Prostate gland (tissue), 2 donors: ENCODE measurements around the gene TMEM19. TPM values are rescaled to one million over a fixed set of nuclear protein-coding genes. Genes with fewer than 3 reads are reported as not detected.

Source experiments
- DNase-seq: peaks from one replicate; pipeline ENCODE4 v3.0.0-alpha.2; 2019; ENCODE audit warnings: low spot score
- H3K27ac ChIP-seq, 2 donors: fragments of 200-600 bp; sonication (generic); 2 replicates each; pipeline ENCODE4 v1.5.1; 2017 to 2019
- H3K27me3 ChIP-seq: fragments of 200-600 bp; sonication (generic); replicated peaks from 2 replicates; pipeline ENCODE4 v1.5.1; 2019; ENCODE audit not compliant: insufficient read depth
- H3K36me3 ChIP-seq, 2 donors: fragments of 200-600 bp; sonication (generic); 1 replicate in 1 of 2; 2 replicates in 1 of 2; pipeline versions ENCODE4 v1.5.1 to v1.8.1; 2017 to 2019
- H3K4me1 ChIP-seq: fragments of 200-600 bp; sonication (generic); replicated peaks from 2 replicates; pipeline ENCODE4 v1.5.1; 2019
- H3K4me3 ChIP-seq, 2 donors: fragments of 200-600 bp; sonication (generic); 2 replicates each; pipeline ENCODE4 v1.5.1; 2017 to 2019
- H3K9me3 ChIP-seq: fragments of 200-600 bp; sonication (generic); 2 replicates; pipeline ENCODE4 v1.5.1; 2017
- POLR2A ChIP-seq: fragments of 450-650 bp; IDR thresholded peaks from one replicate; pipeline ENCODE4 v1.6.1; 2016; ENCODE audit warnings: antibody characterized with exemption, mild to moderate bottlenecking
- POLR2AphosphoS5 ChIP-seq: sonication (generic); formaldehyde crosslinking; IDR thresholded peaks from one replicate; pipeline ENCODE4 v1.6.1; 2017; ENCODE audit warnings: antibody characterized with exemption
- WGBS: methylation state at CpG from one replicate; pipeline ENCODE4 v1.1.5; 2018; 5-methylcytosine and 5-hydroxymethylcytosine counted together
- intact Hi-C: fragments of 100-400 bp; cut with DNase I; formaldehyde crosslinking; loops from one replicate; pipeline ENCODE4 v1.14.2; 2022
- total RNA-seq, 2 donors: library from RNA; depleted of rRNA; stranded (reverse); fragments of >200 nt; gene quantifications; one replicate each; pipeline ENCODE4 v1.1.0, GENCODE V29; 2016
- TF ChIP-seq, protein P1 (sequence below), 4 experiments: fragments of 200-600 bp in 2 of 4; fragments of 450-650 bp in 2 of 4; sonication (generic) in 2 of 4; IDR thresholded peaks; 1 replicate in 3 of 4; 2 replicates in 1 of 4; pipeline ENCODE4 v1.5.1; 2016 to 2019; ENCODE audit warnings: antibody characterized with exemption in 4 of 4, mild to moderate bottlenecking in 2 of 4, moderate library complexity in 2 of 4

Gene TMEM19
- 10 to 100 TPM; 21.1 to 39.0 TPM for total RNA-seq

DNA sequence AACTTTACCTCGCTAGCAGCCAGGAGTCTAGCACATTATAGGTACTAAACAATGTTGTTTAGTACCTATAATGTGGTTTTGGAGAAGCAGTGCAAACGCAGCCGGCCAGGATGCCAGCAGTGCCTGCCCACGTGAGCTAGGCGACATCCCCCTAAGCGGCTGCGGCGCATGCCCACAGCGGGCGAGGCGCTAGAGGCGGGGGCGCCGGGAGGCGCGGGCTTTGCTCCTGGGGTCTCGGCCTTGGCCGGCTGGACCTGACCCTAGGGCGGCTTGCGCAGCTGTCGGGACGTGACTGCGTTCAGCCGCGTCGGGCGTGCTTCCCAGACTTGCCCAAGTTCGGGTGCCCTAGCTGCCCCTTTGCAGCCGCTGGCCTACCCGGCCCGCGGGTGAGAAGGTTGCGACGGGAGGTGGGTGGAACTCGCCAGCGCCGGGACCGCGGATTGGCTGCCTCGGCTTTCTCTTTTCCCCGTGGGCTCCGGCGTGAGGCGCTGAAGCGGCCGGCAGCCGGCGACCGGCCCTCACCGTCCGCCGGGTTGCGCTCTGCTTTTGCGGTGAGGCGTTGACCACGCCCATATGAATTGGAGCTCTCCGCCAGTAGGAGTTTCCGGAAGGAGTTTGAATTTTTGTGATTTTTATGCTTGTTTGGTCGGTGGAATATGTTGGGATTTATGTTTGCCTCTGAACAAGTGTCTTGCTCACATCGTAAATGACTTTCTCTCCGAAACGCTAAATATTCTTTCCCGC, at the start of gene TMEM19:
Gene TMEM19 (plus strand): TSS at position 169 of the 744 bp plus-strand sequence. CDS start 599 bp downstream, outside the sequence.
- intact Hi-C loops = loop anchor here (1.0 to 5.0 kb wide), 2 partner anchors 22 to 66 kb away; partner anchors contain the start of genes RAB21 and THAP2
- H3K9me3 ChIP-seq = no peaks in the 10 kb centered on the region
- peak; percentile 89 for DNase-seq
- TF ChIP-seq POLR2AphosphoS5 = peak; percentile 66
- TF ChIP-seq, protein P1, sequence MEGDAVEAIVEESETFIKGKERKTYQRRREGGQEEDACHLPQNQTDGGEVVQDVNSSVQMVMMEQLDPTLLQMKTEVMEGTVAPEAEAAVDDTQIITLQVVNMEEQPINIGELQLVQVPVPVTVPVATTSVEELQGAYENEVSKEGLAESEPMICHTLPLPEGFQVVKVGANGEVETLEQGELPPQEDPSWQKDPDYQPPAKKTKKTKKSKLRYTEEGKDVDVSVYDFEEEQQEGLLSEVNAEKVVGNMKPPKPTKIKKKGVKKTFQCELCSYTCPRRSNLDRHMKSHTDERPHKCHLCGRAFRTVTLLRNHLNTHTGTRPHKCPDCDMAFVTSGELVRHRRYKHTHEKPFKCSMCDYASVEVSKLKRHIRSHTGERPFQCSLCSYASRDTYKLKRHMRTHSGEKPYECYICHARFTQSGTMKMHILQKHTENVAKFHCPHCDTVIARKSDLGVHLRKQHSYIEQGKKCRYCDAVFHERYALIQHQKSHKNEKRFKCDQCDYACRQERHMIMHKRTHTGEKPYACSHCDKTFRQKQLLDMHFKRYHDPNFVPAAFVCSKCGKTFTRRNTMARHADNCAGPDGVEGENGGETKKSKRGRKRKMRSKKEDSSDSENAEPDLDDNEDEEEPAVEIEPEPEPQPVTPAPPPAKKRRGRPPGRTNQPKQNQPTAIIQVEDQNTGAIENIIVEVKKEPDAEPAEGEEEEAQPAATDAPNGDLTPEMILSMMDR (IDR thresholded peaks at IDR 0.05) = peak in 2 of 4 experiments; percentile 38 to 44
- TF ChIP-seq POLR2A = peak; percentile 53
- H3K4me3 ChIP-seq = peak within 1 kb of the TSS; percentile 60 to 65
- no peaks in the 10 kb centered on the region for H3K27me3 ChIP-seq
- H3K4me1 ChIP-seq = no peaks in the 10 kb centered on the region
- peak within 1 kb of the TSS; percentile 83 to 89 for H3K27ac ChIP-seq
- no peaks in the 10 kb centered on the region for H3K36me3 ChIP-seq
- WGBS = under 1% methylated on average over 53 of the region's 63 CpGs

DNA sequence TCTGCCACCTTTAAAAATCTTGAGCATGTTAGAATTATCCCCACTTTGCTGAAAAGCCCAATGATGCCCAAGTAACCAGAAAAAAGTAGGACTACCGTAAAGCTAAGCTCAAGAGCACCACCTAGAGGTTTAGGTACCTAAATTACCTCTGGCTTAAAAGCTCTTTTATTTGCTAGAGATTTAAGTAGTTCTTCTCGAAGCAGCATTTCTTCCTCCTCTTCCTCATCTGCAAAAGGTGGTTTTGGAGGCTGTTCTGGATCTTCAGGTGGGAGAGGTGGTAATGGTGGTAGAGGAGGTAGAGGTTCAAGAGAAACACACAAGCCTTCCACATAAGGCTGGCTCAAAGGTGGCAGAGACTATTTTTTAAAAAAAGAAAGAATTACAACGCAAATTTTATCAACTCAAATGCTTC, 49.2 kb upstream of the TMEM19 start:
- intact Hi-C loops = no loop called here
- no peaks in the 10 kb centered on the region for H3K27me3 ChIP-seq
- TF ChIP-seq POLR2AphosphoS5 = no peak
- TF ChIP-seq, protein P1 (IDR thresholded peaks at IDR 0.05) = peak; percentile 49 to 64 (median 60)
- H3K4me1 ChIP-seq = no peaks in the 10 kb centered on the region
- H3K9me3 ChIP-seq = no peaks in the 10 kb centered on the region
- H3K4me3 ChIP-seq = no peak overlapping the region
- peak; percentile 6 for DNase-seq
- no peak overlapping the region for H3K27ac ChIP-seq
- H3K36me3 ChIP-seq = no peaks in the 10 kb centered on the region
- 33% methylated on average over 3 of the region's 3 CpGs for WGBS

DNA sequence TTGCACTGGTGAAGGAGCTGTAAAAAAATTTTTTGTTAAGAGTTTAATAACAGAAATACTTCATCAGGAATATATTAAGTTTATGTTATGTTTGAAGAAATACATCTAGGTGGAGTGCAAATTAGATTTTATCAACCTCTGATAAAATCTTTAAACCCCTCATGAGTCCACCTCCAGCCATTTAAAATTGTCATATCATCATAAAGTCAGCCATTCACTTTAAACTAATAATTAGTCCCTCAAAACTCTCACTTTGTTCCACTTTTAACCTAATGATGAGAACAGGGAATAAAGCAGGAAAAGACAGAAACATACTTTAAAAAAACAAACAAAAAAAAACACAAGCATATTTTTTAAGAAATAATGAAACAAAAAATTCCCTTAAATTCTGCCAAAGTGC, 47.4 kb upstream of the TMEM19 start:
- no peak for DNase-seq
- H3K4me3 ChIP-seq = no peak overlapping the region
- TF ChIP-seq, protein P1 (IDR thresholded peaks at IDR 0.05) = no peak
- TF ChIP-seq POLR2AphosphoS5 (no peak), POLR2A (no peak)
- H3K27me3 ChIP-seq = no peaks in the 10 kb centered on the region
- no peaks in the 10 kb centered on the region for H3K36me3 ChIP-seq
- H3K27ac ChIP-seq = no peak overlapping the region
- intact Hi-C loops = no loop called here
- H3K4me1 ChIP-seq = no peaks in the 10 kb centered on the region
- H3K9me3 ChIP-seq = no peaks in the 10 kb centered on the region

DNA sequence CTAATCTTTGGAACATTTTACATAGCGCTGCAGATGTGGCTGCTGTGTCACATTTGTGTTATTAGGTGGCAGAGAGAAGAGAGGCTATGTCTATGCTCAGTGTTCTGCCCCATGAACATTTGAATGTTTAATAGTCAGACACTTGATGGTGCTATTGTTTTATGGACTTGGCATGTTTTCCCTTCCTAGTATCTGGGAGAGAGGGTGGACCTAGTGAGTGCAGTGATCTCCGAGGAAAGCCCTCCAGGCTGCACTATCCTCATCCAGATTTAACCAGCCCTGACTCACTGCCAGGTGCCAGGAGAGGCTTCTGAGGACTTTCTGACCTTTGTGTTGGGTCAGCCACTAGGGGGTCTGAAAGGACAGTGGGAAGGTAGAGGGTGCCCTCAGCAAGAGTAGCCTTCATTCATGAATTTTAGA, 46.5 kb upstream of the TMEM19 start:
- Histone ChIP-seq H3K36me3 (no peaks in the 10 kb centered on the region), H3K27ac (no peak overlapping the region), H3K9me3 (no peaks in the 10 kb centered on the region), H3K4me3 (no peak overlapping the region), H3K27me3 (no peaks in the 10 kb centered on the region), H3K4me1 (no peaks in the 10 kb centered on the region)
- TF ChIP-seq, protein P1 (IDR thresholded peaks at IDR 0.05) = no peak
- no peak for TF ChIP-seq POLR2A
- TF ChIP-seq POLR2AphosphoS5 = no peak
- intact Hi-C loops = no loop called here
- no peak for DNase-seq
- WGBS = 64% methylated on average over 2 of the region's 2 CpGs

DNA sequence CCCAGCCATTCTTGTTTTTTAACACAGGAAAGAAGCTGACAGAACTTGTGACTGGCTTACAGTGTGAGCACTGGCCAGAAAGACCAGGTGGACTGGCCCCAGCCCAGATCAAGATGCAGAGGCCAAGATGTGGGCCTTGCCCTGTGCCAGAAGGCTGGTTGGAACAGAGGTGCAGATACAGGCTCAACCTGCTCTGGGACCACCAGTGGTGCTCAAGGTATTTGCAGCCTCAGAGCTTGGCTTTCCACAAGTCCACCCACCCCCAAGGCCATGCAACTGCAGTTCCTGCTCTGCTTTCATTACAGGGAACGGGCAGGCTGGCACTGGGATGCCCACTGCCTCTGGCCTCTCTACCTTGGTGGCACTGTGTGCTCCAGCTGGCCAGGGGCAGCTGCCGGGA, 45.6 kb upstream of the TMEM19 start:
- WGBS = 79% methylated on average over 2 of the region's 2 CpGs

More for the DNA sequence above, 45.6 kb upstream of the TMEM19 start:
- Histone ChIP-seq H3K27ac (no peak overlapping the region), H3K36me3 (no peaks in the 10 kb centered on the region), H3K27me3 (no peaks in the 10 kb centered on the region), H3K4me1 (no peaks in the 10 kb centered on the region), H3K9me3 (no peaks in the 10 kb centered on the region), H3K4me3 (no peak overlapping the region)
- DNase-seq = no peak
- intact Hi-C loops = loop anchor here (10.0 kb wide), 1 partner anchor 226 kb away; no protein-coding TSS in a partner anchor
- TF ChIP-seq, protein P1 (IDR thresholded peaks at IDR 0.05) = no peak
- no peak for TF ChIP-seq POLR2AphosphoS5
